Uterine smooth muscle cell (primary cell): ENCODE data around the gene FCGR3A. TPM values are rescaled to one million over a fixed set of nuclear protein-coding genes. Genes with fewer than 3 reads are reported as not detected.

ENCODE experiments used
- total RNA-seq: library from RNA; depleted of rRNA; stranded (reverse); fragments of >200 nt; gene quantifications from 2 replicates; pipeline ENCODE4 v1.2.3, GENCODE V29; 2014

FCGR3A gene
- not detected in 2 replicates for total RNA-seq

GRCh38 chr1:161549652-161550051 lies at the start of gene FCGR3A:
TSS of gene FCGR3A (minus strand) at chr1:161549818. CDS start at chr1:161549736, 82 bp downstream.

GRCh38 chr1:161523817-161524741 lies 25.5 kb downstream of the FCGR3A start, which contains the start of gene HSPA6:
TSS of gene HSPA6 (plus strand) at chr1:161524540. CDS start at chr1:161524659, 119 bp downstream.

Other genes with a start within 250 kb of the FCGR3A start
- gene MPZ, start 239.8 kb downstream of the FCGR3A start, total RNA-seq, result 0.87 and 1.00 TPM in 2 replicates
- gene SDHC, start 235.4 kb downstream of the FCGR3A start, total RNA-seq, result 26.9 and 37.0 TPM in 2 replicates
- gene CFAP126, start 181.9 kb downstream of the FCGR3A start, total RNA-seq, result not detected in 2 replicates
- gene FCGR2A, start 44.4 kb downstream of the FCGR3A start, total RNA-seq, result 0.37 and 0.77 TPM in 2 replicates
- gene HSPA6, start 25.3 kb downstream of the FCGR3A start, total RNA-seq, result 1.9 and 4.6 TPM in 2 replicates
- not detected in 2 replicates for gene FCGR3B, start 81.4 kb upstream of the FCGR3A start, total RNA-seq
- not detected in 2 replicates for gene FCGR2B, start 113.3 kb upstream of the FCGR3A start, total RNA-seq
- gene FCRLA, start 157.4 kb upstream of the FCGR3A start, total RNA-seq, result 0.62 and 3.5 TPM in 2 replicates
- 9.0 and 16.6 TPM in 2 replicates for gene FCRLB, start 171.7 kb upstream of the FCGR3A start, total RNA-seq
- gene DUSP12, start 200.0 kb upstream of the FCGR3A start, total RNA-seq, result 36.0 and 46.4 TPM in 2 replicates
- 23.9 and 27.4 TPM in 2 replicates for gene ATF6, start 216.5 kb upstream of the FCGR3A start, total RNA-seq